ENCODE data around the gene MYO16. TPM values are rescaled to one million over a fixed set of nuclear protein-coding genes. Genes with fewer than 3 reads are reported as not detected.

MYO16 gene
- polyA plus RNA-seq, 4 donors: 0.38 to 0.55 (median 0.46) TPM

- peak in 3 of 4 donors; percentile 20 to 33 (median 29) for DNase-seq (ENCODE audit: low read depth in 4 of 4, low spot score in 2 of 4)
Measured at GRCh38 chr13:109145631-109146030, 516.2 kb downstream of the MYO16 start.

- DNase-seq (ENCODE audit: low read depth in 4 of 4, low spot score in 2 of 4): no peak
Measured at GRCh38 chr13:109146393-109146792, 517.0 kb downstream of the MYO16 start.

- DNase-seq (ENCODE audit: low read depth in 4 of 4, low spot score in 2 of 4): no peak
Measured at GRCh38 chr13:109146912-109147647, 517.7 kb downstream of the MYO16 start.

- no peak for DNase-seq (ENCODE audit: low read depth in 4 of 4, low spot score in 2 of 4)
Measured at GRCh38 chr13:109148243-109148642, 518.8 kb downstream of the MYO16 start.

GRCh38 chr13:109150696-109151095 lies 521.3 kb downstream of the MYO16 start:
- no peak for DNase-seq (ENCODE audit: low read depth in 4 of 4, low spot score in 2 of 4)

- no peak for DNase-seq (ENCODE audit: low read depth in 4 of 4, low spot score in 2 of 4)
Measured at GRCh38 chr13:109151255-109151654, 521.8 kb downstream of the MYO16 start.

GRCh38 chr13:109151696-109152095 lies 522.3 kb downstream of the MYO16 start:
- no peak for DNase-seq (ENCODE audit: low read depth in 4 of 4, low spot score in 2 of 4)

GRCh38 chr13:109152311-109152820 lies 523.0 kb downstream of the MYO16 start:
- DNase-seq (ENCODE audit: low read depth in 4 of 4, low spot score in 2 of 4): no peak

GRCh38 chr13:109152941-109153340 lies 523.5 kb downstream of the MYO16 start:
- no peak for DNase-seq (ENCODE audit: low read depth in 4 of 4, low spot score in 2 of 4)

- no peak for DNase-seq (ENCODE audit: low read depth in 4 of 4, low spot score in 2 of 4)
Measured at GRCh38 chr13:109154146-109154545, 524.7 kb downstream of the MYO16 start.

GRCh38 chr13:109154546-109154945 lies 525.1 kb downstream of the MYO16 start:
- no peak for DNase-seq (ENCODE audit: low read depth in 4 of 4, low spot score in 2 of 4)

- no peak for DNase-seq (ENCODE audit: low read depth in 4 of 4, low spot score in 2 of 4)
Measured at GRCh38 chr13:109154966-109155761, 525.8 kb downstream of the MYO16 start.

GRCh38 chr13:109156181-109156935 lies 526.9 kb downstream of the MYO16 start:
- DNase-seq (ENCODE audit: low read depth in 4 of 4, low spot score in 2 of 4): no peak

GRCh38 chr13:109157275-109157674 lies 527.9 kb downstream of the MYO16 start:
- DNase-seq (ENCODE audit: low read depth in 4 of 4, low spot score in 2 of 4): no peak

- DNase-seq (ENCODE audit: low read depth in 4 of 4, low spot score in 2 of 4): no peak
Measured at GRCh38 chr13:109158383-109158782, 529.0 kb downstream of the MYO16 start.

- no peak for DNase-seq (ENCODE audit: low read depth in 4 of 4, low spot score in 2 of 4)
Measured at GRCh38 chr13:109159650-109160309, 530.4 kb downstream of the MYO16 start.

GRCh38 chr13:109160357-109160756 lies 530.9 kb downstream of the MYO16 start:
- DNase-seq (ENCODE audit: low read depth in 4 of 4, low spot score in 2 of 4): no peak

GRCh38 chr13:109160887-109161669 lies 531.7 kb downstream of the MYO16 start:
- no peak for DNase-seq (ENCODE audit: low read depth in 4 of 4, low spot score in 2 of 4)

GRCh38 chr13:109162248-109163036 lies 533.0 kb downstream of the MYO16 start:
- DNase-seq (ENCODE audit: low read depth in 4 of 4, low spot score in 2 of 4): no peak
